SK-N-DZ (cell line): Measurements from ENCODE around the gene SGK1.
"Not testable (repeated sequence)": the region's sequence is repeated elsewhere in the genome, so short reads cannot be mapped to it uniquely, and the experiment has no call there.

ENCODE experiments used
- DNase-seq: peaks from one replicate; pipeline ENCODE4 v3.0.0-alpha.2; 2015; ENCODE audit warnings: low spot score

The SGK1 gene

DNA sequence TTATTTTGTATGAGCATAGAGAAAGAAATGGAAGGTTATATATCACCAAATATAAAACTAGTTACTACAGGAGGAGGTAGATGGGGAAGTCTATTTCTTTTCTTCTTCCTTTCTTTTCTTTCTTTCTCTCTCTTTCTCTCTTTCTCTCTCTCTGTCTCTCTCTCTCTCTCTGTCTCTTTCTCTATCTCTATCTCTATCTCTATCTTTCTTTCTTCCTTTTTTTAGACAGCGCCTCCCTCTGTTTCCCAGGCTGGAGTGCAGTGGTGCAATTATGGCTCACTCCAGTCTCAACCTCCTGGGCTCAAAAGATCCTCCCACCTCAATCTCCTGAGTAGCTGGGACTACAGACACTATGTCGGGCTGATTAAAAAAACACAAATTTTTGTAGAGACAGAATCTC, 10.2 kb upstream of the SGK1 start:
- DNase-seq, result no peak

- DNase-seq, result not testable (repeated sequence)
Measured at GRCh38 chr6:134326192-134326591, 8.3 kb upstream of the SGK1 start.

DNA sequence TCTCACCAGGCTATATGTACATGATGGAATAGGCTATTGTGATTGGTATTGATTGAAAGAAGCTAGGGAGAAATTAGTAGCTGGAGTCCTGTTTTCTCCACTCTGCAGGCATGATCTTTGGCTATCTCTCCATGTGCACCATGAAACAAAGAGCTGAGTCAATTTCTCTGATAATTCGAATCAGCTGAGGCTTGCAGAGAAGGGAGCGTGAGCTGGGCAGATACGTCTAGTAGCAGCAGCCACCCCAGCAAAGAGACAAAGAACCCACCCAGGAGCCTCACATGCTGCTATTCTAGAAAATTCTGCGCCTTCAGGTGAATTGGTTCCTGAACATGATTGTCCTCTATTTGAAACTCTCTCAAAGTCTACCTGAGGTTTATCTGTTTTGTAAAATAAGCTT, 6.9 kb upstream of the SGK1 start:
- no peak for DNase-seq

- no peak for DNase-seq
Measured at GRCh38 chr6:134324141-134324540, 6.2 kb upstream of the SGK1 start.

GRCh38 chr6:134323698-134324097, 5.8 kb upstream of the SGK1 start:
- DNase-seq, result no peak

- DNase-seq, result no peak
Measured at GRCh38 chr6:134323294-134323693, 5.4 kb upstream of the SGK1 start.

GRCh38 chr6:134322216-134322615, 4.3 kb upstream of the SGK1 start:
- no peak for DNase-seq

GRCh38 chr6:134321246-134321645, 3.3 kb upstream of the SGK1 start:
- DNase-seq, result no peak

GRCh38 chr6:134319686-134320085, 1.8 kb upstream of the SGK1 start:
- DNase-seq, result not testable (repeated sequence)

DNA sequence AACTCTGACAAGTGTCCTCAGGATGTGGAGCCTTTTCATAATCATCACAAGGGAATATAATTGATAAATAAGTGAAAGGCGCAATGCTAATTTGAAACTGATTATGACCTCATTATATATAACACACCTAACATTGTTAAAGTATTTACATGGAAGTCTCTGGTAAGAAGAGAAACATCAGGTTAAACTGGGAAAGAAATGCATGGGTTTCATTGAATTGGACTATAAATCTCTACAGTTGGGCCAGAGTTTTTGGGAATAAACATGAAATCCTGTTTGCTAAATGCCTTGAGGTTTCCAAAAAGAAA, 1.0 kb upstream of the SGK1 start:
- no peak for DNase-seq

- no peak for DNase-seq
Measured at GRCh38 chr6:134318236-134318973, 493 bp upstream of the SGK1 start.

- DNase-seq, result no peak
Measured at GRCh38 chr6:134316733-134317431, 1.0 kb downstream of the SGK1 start.

DNA sequence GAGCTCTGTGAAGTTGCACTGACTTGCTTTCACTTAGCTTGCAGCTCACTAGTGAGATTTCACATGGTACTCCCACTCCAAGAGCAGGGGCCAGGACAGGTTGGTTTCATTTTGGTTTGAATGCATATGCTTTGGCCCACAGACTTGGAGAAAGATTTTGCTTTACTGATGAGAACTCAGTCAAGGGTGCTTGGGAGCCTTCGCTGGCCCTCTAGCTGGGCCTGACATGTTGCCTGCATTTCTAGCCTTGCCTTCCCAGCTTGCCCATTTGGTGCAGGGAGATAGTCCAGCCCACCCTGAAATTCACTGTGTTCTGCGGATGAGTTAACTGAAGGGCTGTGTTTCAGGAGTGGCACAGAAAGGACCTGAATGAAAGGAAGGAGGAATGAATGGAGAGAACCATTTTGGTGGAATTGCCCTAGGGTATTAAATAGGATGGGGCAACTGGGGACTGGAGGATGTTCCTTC, 1.9 kb downstream of the SGK1 start:
- DNase-seq, result no peak

DNA sequence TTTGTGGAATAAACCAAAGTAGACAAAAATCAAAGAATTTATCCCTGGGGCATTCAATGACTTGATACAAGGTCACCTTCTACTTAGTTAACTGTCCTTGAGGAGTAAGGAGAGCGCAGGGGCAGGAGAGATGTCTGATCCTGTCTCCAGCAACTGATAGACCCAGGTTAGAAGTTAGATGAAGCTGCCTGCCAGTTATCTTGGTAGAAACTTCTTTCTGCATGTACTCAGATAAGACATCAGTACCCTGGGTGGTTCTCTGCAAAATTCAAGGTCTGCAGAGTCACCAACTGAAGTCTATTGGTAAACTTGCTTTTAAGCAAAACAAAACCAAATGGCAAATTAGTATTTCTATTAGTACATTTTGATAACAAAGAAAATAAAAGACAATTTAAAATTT, 2.7 kb downstream of the SGK1 start:
- DNase-seq, result no peak

GRCh38 chr6:134314006-134314821, 3.7 kb downstream of the SGK1 start:
- DNase-seq, result no peak

GRCh38 chr6:134312038-134312660, 5.8 kb downstream of the SGK1 start:
- no peak for DNase-seq

DNA sequence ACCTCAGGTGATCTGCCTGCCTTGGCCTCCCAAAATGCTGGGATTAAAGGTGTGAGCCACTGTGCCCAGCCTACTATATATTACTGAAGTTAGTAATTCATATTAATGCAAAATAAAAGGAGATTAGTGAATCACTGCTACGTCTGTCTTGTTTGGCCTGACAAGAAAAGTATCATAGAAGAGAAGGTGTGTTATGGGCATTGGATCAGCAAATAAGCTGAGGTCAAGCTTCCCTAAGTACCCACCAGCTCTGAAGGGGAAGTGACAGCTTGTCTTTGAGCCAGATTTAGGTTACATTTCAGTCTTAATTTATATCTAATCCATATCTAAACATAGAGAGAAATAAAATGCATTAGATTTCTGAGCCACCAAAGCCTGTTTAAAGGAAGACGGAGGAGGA, 7.1 kb downstream of the SGK1 start:
- DNase-seq, result no peak

- DNase-seq, result no peak
Measured at GRCh38 chr6:134309983-134310605, 7.8 kb downstream of the SGK1 start.

DNA sequence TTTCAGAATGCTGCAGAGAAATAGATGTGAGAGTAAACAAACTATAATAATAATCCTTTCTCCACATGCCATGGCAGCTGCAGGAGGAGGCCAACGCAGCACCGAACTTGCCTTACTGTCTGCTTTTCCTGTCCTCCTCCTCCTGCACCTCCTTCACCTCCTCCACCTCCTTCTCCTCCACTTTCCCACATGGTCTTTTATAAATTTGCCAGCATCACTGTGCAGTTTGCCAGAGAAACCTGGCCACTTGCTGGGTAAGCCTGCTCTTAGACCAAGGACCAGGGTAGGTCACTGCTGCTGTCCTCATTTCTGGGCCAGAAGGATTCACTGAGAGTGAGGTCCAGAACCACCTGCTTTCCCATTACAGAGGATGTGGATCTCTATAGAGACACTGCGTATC, 8.7 kb downstream of the SGK1 start:
- DNase-seq, result no peak

DNA sequence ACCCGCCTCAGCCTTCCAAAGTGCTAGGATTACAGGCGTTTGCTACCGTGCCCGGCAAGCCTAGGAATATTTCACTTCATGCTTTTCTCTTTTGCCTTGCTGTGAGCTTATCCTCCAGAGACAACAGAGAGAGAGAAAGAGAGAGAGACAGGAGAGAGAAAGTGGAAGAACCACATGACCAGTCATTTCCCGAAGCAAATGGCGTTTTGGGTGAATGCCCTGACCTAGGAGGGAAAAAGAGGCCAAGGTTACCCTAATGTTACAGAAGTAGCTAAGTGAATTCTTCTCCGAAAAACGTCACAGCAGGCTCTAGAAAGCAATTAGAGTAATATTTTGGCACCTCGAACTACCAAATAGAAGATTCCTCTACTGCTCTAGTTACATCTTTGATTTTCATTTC, 9.1 kb downstream of the SGK1 start:
- DNase-seq, result no peak

DNA sequence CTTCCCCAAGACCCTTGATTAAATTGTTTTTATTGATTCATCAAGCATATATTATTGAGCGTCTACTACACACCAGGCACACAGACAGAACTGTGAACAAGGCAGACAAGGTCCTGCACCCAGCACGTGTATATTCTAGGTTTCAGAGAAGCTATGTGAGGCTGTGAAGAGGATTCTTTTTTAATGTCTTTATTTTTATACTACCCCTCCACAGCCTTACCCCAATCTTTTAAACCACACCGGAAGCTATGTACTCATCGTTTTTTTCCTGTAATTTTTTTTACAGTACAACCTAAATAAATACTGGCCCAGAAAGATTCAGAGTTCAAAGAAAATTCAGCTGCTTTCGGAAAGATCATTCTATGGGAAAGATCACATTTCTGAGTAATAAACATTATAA, 10.0 kb downstream of the SGK1 start:
- no peak for DNase-seq

GRCh38 chr6:134307075-134307474, 10.8 kb downstream of the SGK1 start:
- DNase-seq, result no peak
